Astrocyte of the cerebellum (primary cell): ENCODE measurements around the gene MYOF.

Experiments
- DNase-seq: peaks from one replicate; pipeline ENCODE4 v3.0.0-alpha.2; 2011; ENCODE audit warnings: low read depth
- H3K4me3 ChIP-seq: 2 replicates; pipeline ENCODE4 v1.5.1; 2011; ENCODE audit warnings: mild to moderate bottlenecking, low read depth, low read length, moderate library complexity
- CTCF ChIP-seq: IDR thresholded peaks from 2 replicates; pipeline ENCODE4 v1.5.1; 2012; ENCODE audit warnings: low read length, low read depth, moderate library complexity, mild to moderate bottlenecking; ENCODE audit errors: missing control alignments
- in situ Hi-C: cut with HindIII; loops from 2 replicates; pipeline ENCODE4 v1.10.0; 2017; ENCODE audit warnings: low sequenced_read_pairs

The MYOF gene

GRCh38 chr10:93280121-93280698, 201.9 kb downstream of the MYOF start:
- in situ Hi-C loops, result no loop called here
- H3K4me3 ChIP-seq, result no peak overlapping the region
- TF ChIP-seq CTCF, result no peak
- DNase-seq, result no peak

GRCh38 chr10:93277360-93277759, 204.8 kb downstream of the MYOF start:
- TF ChIP-seq CTCF, result no peak
- no peak overlapping the region for H3K4me3 ChIP-seq
- in situ Hi-C loops, result no loop called here
- DNase-seq, result no peak

GRCh38 chr10:93274419-93274818, 207.7 kb downstream of the MYOF start:
- DNase-seq, result no peak
- TF ChIP-seq CTCF, result no peak
- in situ Hi-C loops, result no loop called here
- H3K4me3 ChIP-seq, result no peak overlapping the region

GRCh38 chr10:93272884-93273675, 209.1 kb downstream of the MYOF start:
- in situ Hi-C loops, result no loop called here
- TF ChIP-seq CTCF, result no peak
- no peak for DNase-seq
- H3K4me3 ChIP-seq, result no peak overlapping the region

GRCh38 chr10:93271347-93271746, 210.8 kb downstream of the MYOF start:
- in situ Hi-C loops, result no loop called here
- no peak for TF ChIP-seq CTCF
- H3K4me3 ChIP-seq, result no peak overlapping the region
- DNase-seq, result no peak

- no peak for TF ChIP-seq CTCF
- no peak overlapping the region for H3K4me3 ChIP-seq
- no peak for DNase-seq
- in situ Hi-C loops, result loop anchor here (10.0 kb wide), 1 partner anchor 94 kb away; no protein-coding TSS in a partner anchor
These were observed 212.9 kb downstream of the MYOF start for GRCh38 chr10:93269281-93269680.
